GM10266 (cell line): ENCODE results near the gene C3orf20.
"Not testable (repeated sequence)": the region's sequence is repeated elsewhere in the genome, so short reads cannot be mapped to it uniquely, and the experiment has no call there.

Experiments used
- DNase-seq: peaks from one replicate; pipeline ENCODE4 v3.0.0; 2012; ENCODE audit errors: extremely low spot score
- CTCF ChIP-seq: IDR thresholded peaks from 2 replicates; pipeline ENCODE4 v1.5.1; 2012; ENCODE audit warnings: mild to moderate bottlenecking, low read depth; ENCODE audit not compliant: control insufficient read depth, insufficient read depth; ENCODE audit errors: missing control alignments

The C3orf20 gene

GRCh38 chr3:14804835-14805780, 130.2 kb downstream of the C3orf20 start:
- TF ChIP-seq CTCF, result no peak
- DNase-seq, result no peak

GRCh38 chr3:14805961-14806537, 131.1 kb downstream of the C3orf20 start:
- no peak for DNase-seq
- TF ChIP-seq CTCF, result no peak

- TF ChIP-seq CTCF, result no peak
- DNase-seq, result no peak
Observed at GRCh38 chr3:14806641-14807263, 131.8 kb downstream of the C3orf20 start.

DNA sequence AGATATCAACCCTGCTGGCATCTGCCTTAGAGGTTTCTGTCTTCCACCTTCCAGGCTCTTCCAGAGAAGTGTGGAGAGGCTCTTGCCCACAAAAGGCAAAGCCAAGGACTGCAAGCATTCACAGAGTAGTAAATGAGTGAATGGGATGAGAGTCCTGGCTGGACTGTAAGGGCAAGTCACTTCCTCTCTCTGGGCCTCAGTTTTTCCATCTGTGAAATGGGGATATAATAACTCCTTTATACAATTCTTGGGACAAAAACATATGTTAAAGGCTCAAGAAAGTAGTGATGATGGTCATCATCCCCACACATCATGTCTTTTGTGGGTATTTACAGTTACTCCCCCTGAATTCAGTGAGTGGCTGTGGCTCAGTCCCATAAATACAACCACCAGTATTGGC, 133.1 kb downstream of the C3orf20 start:
- no peak for DNase-seq
- TF ChIP-seq CTCF, result no peak

GRCh38 chr3:14808502-14809266, 133.7 kb downstream of the C3orf20 start:
- no peak for TF ChIP-seq CTCF
- DNase-seq, result no peak

DNA sequence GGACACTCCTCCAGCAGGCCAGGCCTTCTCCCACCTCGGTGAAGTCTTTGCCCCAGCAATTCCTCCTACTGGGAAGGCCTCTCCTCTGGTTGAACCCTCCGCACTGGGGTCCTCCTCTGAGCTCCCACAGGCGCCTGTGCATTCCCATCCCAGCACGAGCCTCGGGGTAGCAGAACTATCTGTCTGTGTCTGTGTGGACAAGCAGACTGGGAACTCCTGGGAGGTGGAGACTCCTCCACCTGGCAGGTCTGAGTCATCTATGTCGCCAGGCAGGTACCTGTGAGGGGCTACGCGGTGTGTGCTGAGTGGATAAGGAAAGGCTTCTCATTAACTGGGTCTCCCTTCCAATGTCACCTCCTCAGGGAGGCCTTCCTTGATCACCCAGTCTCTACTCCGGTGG, 134.7 kb downstream of the C3orf20 start:
- DNase-seq, result not testable (repeated sequence)

DNA sequence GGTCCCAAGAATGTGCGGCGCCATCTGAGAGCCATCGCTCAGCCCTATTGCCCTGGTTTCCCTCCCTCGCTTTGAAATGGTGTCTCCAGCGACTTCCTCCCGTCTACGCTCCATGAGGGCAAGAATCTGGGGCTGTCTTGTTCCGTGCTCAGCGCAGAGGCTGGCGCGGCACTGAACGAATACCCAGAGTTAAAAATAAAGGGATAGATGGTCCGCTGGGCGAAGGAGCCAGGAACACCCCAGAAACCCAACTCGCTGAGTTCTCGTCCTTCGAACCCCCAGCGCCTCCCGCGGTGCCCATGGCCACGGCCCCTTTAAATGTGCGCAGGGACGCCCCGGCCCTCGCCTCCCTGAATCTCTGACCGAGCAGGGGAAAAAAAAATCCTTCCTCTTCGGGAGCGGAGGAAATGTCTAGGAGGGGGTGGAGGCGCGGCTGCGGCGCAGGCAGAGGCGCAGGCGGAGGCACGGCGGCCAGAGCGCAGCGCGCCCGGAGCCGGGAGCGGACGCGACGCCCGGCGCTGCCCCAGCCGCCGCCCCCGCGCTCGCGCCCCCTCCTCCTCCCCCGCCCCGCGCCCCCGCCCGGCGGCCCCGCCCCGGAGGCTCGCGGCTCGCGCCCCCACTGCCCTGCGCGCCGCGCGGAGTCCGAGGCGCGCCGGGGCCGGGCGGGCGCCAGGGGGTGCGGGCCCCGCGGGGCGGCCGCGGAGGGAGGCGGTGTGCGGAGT, 135.3 kb downstream of the C3orf20 start:
- no peak for TF ChIP-seq CTCF
- DNase-seq, result no peak
